CD14-positive monocyte (primary cell): ENCODE data around the gene NUP214. TPM values are rescaled to one million over a fixed set of nuclear protein-coding genes. Genes with fewer than 3 reads are reported as not detected.
A peak's percentile ranks its signal among the peaks of the same experiment; 100 is the strongest.
"Not testable (repeated sequence)": the region's sequence is repeated elsewhere in the genome, so short reads cannot be mapped to it uniquely, and the experiment has no call there.

Experiments
- DNase-seq, 3 donors: peaks; one replicate each; pipeline ENCODE4 v3.0.0-alpha.2; 2011 to 2022
- H2AFZ ChIP-seq: 2 replicates; pipeline ENCODE4 v1.6.0; 2012; ENCODE audit warnings: mild to moderate bottlenecking, low read depth, low read length, inconsistent platforms; ENCODE audit not compliant: insufficient read depth, poor library complexity, severe bottlenecking
- H3K27ac ChIP-seq, 2 donors: 1 replicate in 1 of 2; 2 replicates in 1 of 2; pipeline ENCODE4 v1.5.1; 2012 to 2013; ENCODE audit warnings: low read length in 2 of 2, control low read depth in 1 of 2, inconsistent platforms in 1 of 2, low read depth in 1 of 2, mild to moderate bottlenecking in 1 of 2
- H3K27me3 ChIP-seq, 2 donors: one replicate each; pipeline versions ENCODE4 v1.6.0 to v1.6.1; 2011 to 2013; ENCODE audit warnings: low read length in 2 of 2; ENCODE audit not compliant: control insufficient read depth in 2 of 2, insufficient read depth in 2 of 2
- H3K36me3 ChIP-seq, 2 donors: replicated peaks in 1 of 2; 1 replicate in 1 of 2; 2 replicates in 1 of 2; pipeline versions ENCODE4 v1.5.1 to v1.6.1; 2012 to 2013; ENCODE audit warnings: low read length in 2 of 2, control low read depth in 1 of 2, inconsistent platforms in 1 of 2, mild to moderate bottlenecking in 1 of 2; ENCODE audit not compliant: insufficient read depth in 2 of 2, control insufficient read depth in 1 of 2
- H3K4me1 ChIP-seq, 2 donors: 1 replicate in 1 of 2; 2 replicates in 1 of 2; pipeline versions ENCODE4 v1.5.1 to v1.6.1; 2012 to 2013; ENCODE audit warnings: low read length in 2 of 2, control low read depth in 1 of 2, inconsistent platforms in 1 of 2, mild to moderate bottlenecking in 1 of 2, moderate library complexity in 1 of 2; ENCODE audit not compliant: insufficient read depth in 2 of 2, control insufficient read depth in 1 of 2
- H3K4me2 ChIP-seq: replicated peaks from 2 replicates; pipeline ENCODE3; 2012; ENCODE audit warnings: low read length, moderate library complexity, mild to moderate bottlenecking; ENCODE audit not compliant: poor library complexity, severe bottlenecking; ENCODE audit errors: extremely low read depth
- H3K4me3 ChIP-seq, 3 experiments: fragments of 200-600 bp in 1 of 3; sonication (generic) in 1 of 3; replicated peaks in 1 of 3; 1 replicate in 2 of 3; 2 replicates in 1 of 3; pipeline ENCODE4 v1.5.1; 2011 to 2013; ENCODE audit warnings: low read length in 3 of 3, mild to moderate bottlenecking in 3 of 3, control low read depth in 2 of 3, low read depth in 2 of 3, inconsistent platforms in 1 of 3, moderate library complexity in 1 of 3
- H3K79me2 ChIP-seq: 2 replicates; pipeline ENCODE4 v1.6.0; 2012; ENCODE audit warnings: mild to moderate bottlenecking, control low read depth, inconsistent platforms, low read length, moderate library complexity; ENCODE audit not compliant: insufficient read depth
- H3K9ac ChIP-seq: 2 replicates; pipeline ENCODE4 v1.6.0; 2017; ENCODE audit warnings: low read length, mild to moderate bottlenecking; ENCODE audit not compliant: insufficient read depth, poor library complexity, severe bottlenecking
- H3K9me3 ChIP-seq, 2 donors: replicated peaks in 1 of 2; 1 replicate in 1 of 2; 2 replicates in 1 of 2; pipeline versions ENCODE4 v1.5.1 to v1.6.1; 2012 to 2013; ENCODE audit warnings: low read length in 2 of 2, control low read depth in 1 of 2; ENCODE audit not compliant: control insufficient read depth in 1 of 2, insufficient read depth in 1 of 2
- H4K20me1 ChIP-seq: 2 replicates; pipeline ENCODE4 v1.6.0; 2012; ENCODE audit warnings: mild to moderate bottlenecking, low read length, control low read depth, moderate library complexity; ENCODE audit not compliant: insufficient read depth
- H3K27ac Mint-ChIP-seq, 7 donors: one replicate each; pipeline ENCODE4 v1.8.0; 2020; ENCODE audit warnings: mild to moderate bottlenecking in 7 of 7, mixed read lengths in 7 of 7, moderate library complexity in 6 of 7, inconsistent platforms in 2 of 7
- H3K27me3 Mint-ChIP-seq, 3 donors: one replicate each; pipeline ENCODE4 v1.8.0; 2021 to 2022; ENCODE audit warnings: low read depth in 3 of 3, mild to moderate bottlenecking in 3 of 3, mixed read lengths in 3 of 3, moderate library complexity in 3 of 3, inconsistent platforms in 1 of 3
- H3K36me3 Mint-ChIP-seq, 2 donors: one replicate each; pipeline ENCODE4 v1.8.0; 2020; ENCODE audit warnings: mixed read lengths in 2 of 2, inconsistent platforms in 1 of 2, mild to moderate bottlenecking in 1 of 2
- H3K4me1 Mint-ChIP-seq: one replicate; pipeline ENCODE4 v1.8.0; 2020; ENCODE audit warnings: mild to moderate bottlenecking, mixed read lengths
- H3K4me3 Mint-ChIP-seq, 2 donors: one replicate each; pipeline ENCODE4 v1.8.0; 2020; ENCODE audit warnings: mild to moderate bottlenecking in 2 of 2, mixed read lengths in 2 of 2, moderate library complexity in 1 of 2
- H3K9me3 Mint-ChIP-seq, 7 donors: one replicate each; pipeline ENCODE4 v1.8.0; 2020 to 2022; ENCODE audit warnings: mixed read lengths in 7 of 7, mild to moderate bottlenecking in 6 of 7, moderate library complexity in 6 of 7, inconsistent platforms in 2 of 7
- CTCF ChIP-seq: fragments of 200-600 bp; IDR thresholded peaks from one replicate; pipeline ENCODE4 v1.8.0; 2022; ENCODE audit warnings: antibody characterized with exemption, mild to moderate bottlenecking
- whole genome bisulfite sequencing: methylation state at CpG from one replicate; pipeline ENCODE4 v1.1.5; 2013; ENCODE audit warnings: missing lambda C conversion rate; ENCODE audit not compliant: insufficient coverage; 5-methylcytosine and 5-hydroxymethylcytosine counted together
- intact Hi-C, 2 donors: fragments of 100-400 bp; cut with micrococcal nuclease; formaldehyde crosslinking; loops; one replicate each; pipeline versions ENCODE4 v1.15.0 to v1.15.1; 2023
- polyA plus RNA-seq, 3 donors: library from polyadenylated mRNA; depleted of rRNA in 1 of 3; unstranded in 2 of 3; stranded (reverse) in 1 of 3; fragments of 300-500 nt in 2 of 3; fragments of >200 nt in 1 of 3; fragmentation: Illumina TruSeq in 2 of 3; gene quantifications; 1 replicate in 2 of 3; 2 replicates in 1 of 3; pipeline ENCODE4 v1.2.3, GENCODE V29; 2012 to 2021

The NUP214 gene
- polyA plus RNA-seq, 3 donors: 94.9 to 329 (median 214) TPM

GRCh38 chr9:131153595-131153994 lies 28.2 kb downstream of the NUP214 start:
- peaks cover 80 to 100% of the 10 kb centered on the region in 2 donors for H3K36me3 ChIP-seq
- no peak overlapping the region for H2AFZ ChIP-seq
- no peaks in the 10 kb centered on the region for H4K20me1 ChIP-seq
- Mint-ChIP-seq H3K4me3 (no peak overlapping the region), H3K36me3 (peaks cover 80 to 96% of the 10 kb centered on the region in 2 donors), H3K4me1 (no peaks in the 10 kb centered on the region), H3K27ac (peak overlapping the region in 1 of 7 donors; percentile 28), H3K27me3 (no peaks in the 10 kb centered on the region), H3K9me3 (no peaks in the 10 kb centered on the region)
- no peak for DNase-seq
- 100% methylated on average over 4 of the region's 4 CpGs for WGBS
- H3K27me3 ChIP-seq: no peaks in the 10 kb centered on the region
- H3K4me1 ChIP-seq: no peaks in the 10 kb centered on the region
- TF ChIP-seq CTCF: no peak
- H3K4me3 ChIP-seq: no peak overlapping the region
- intact Hi-C loops: no loop called here
- H3K27ac ChIP-seq: no peak overlapping the region
- H3K4me2 ChIP-seq: no peak overlapping the region
- H3K9ac ChIP-seq: no peak overlapping the region
- no peaks in the 10 kb centered on the region for H3K9me3 ChIP-seq
- no peaks in the 10 kb centered on the region for H3K79me2 ChIP-seq

- H3K4me3 ChIP-seq, H3K9me3 Mint-ChIP-seq, H3K4me2 ChIP-seq, H3K27ac ChIP-seq, H3K4me1 ChIP-seq, H3K27me3 ChIP-seq, H3K4me3 Mint-ChIP-seq, H3K9ac ChIP-seq, intact Hi-C loops, DNase-seq, H3K79me2 ChIP-seq, H3K9me3 ChIP-seq, H3K4me1 Mint-ChIP-seq, H2AFZ ChIP-seq, H3K27me3 Mint-ChIP-seq, H4K20me1 ChIP-seq: not testable (repeated sequence)
- Mint-ChIP-seq H3K27ac (peak overlapping the region in 1 of 7 donors; percentile 60), H3K36me3 (peaks cover 77 to 94% of the 10 kb centered on the region in 2 donors)
- no CpG with 5 or more reads among the region's 1 CpG for WGBS
- H3K36me3 ChIP-seq: peaks cover 76 to 98% of the 10 kb centered on the region in 2 donors
Observed at GRCh38 chr9:131158673-131159072, 33.3 kb downstream of the NUP214 start.
